K562 (cell line): Measurements from ENCODE around the gene PLEKHH3. TPM values are rescaled to one million over a fixed set of nuclear protein-coding genes. Genes with fewer than 3 reads are reported as not detected.

ENCODE experiments used
- ATAC-seq: fragments of 200-7000 bp; cut with Tn5 transposase; 3 replicates; pipeline ENCODE4 v1.9.1; 2020; ENCODE audit warnings: moderate library complexity
- BruUV-seq: library from RNA; stranded (reverse); fragments of 400-500 nt; replicated peaks from 2 replicates; lab custom pipeline; 2021; lab: Mats Ljungman, UMichigan
- CTCF ChIA-PET: fragments of 300-600 bp; formaldehyde crosslinking; extraction: SDS; loops from one replicate; lab custom pipeline; 2021; ENCODE audit warnings: low intra/inter-chr PET ratio; lab: Yijun Ruan, JAX
- POLR2A ChIA-PET: fragments of 300-600, 350-650 bp; sonication (Branson Sonifier 250); formaldehyde crosslinking; extraction: SDS; loops from one replicate; lab custom pipeline; 2021; ENCODE audit warnings: antibody characterized with exemption, inconsistent platforms; lab: Yijun Ruan, JAX
- DNase-seq, 4 experiments: peaks; one replicate each; pipeline versions ENCODE4 v3.0.0 to v3.0.0-alpha.2; 2011 to 2018; ENCODE audit warnings: low spot score in 3 of 4, mixed read lengths in 3 of 4; ENCODE audit errors: extremely low read depth in 1 of 4
- FAIRE-seq: peaks from 2 replicates; lab custom pipeline; 2011; peaks lifted over from hg19 to GRCh38; lab: Jason Lieb, UNC
- H2AFZ ChIP-seq: 2 replicates; pipeline ENCODE4 v1.6.0; 2011; ENCODE audit warnings: low read depth, low read length, control low read depth, inconsistent platforms
- H3K27ac ChIP-seq: fragments of 200-600 bp; 3 replicates; pipeline ENCODE4 v1.8.0; 2011; ENCODE audit warnings: low read depth, mild to moderate bottlenecking, control low read depth, inconsistent platforms, low read length, moderate library complexity, mixed read lengths; ENCODE audit errors: extremely low read depth
- H3K27me3 ChIP-seq, 2 experiments: fragments of 300-600 bp in 1 of 2; 2 replicates in 1 of 2; 3 replicates in 1 of 2; pipeline versions ENCODE4 v1.6.0 to v1.8.0; 2011; ENCODE audit warnings: inconsistent platforms in 2 of 2, low read length in 2 of 2, mild to moderate bottlenecking in 1 of 2, mixed read lengths in 1 of 2, moderate library complexity in 1 of 2; ENCODE audit not compliant: control insufficient read depth in 2 of 2, insufficient read depth in 2 of 2
- H3K36me3 ChIP-seq: fragments of 300-600 bp; 3 replicates; pipeline ENCODE4 v1.8.0; 2011; ENCODE audit warnings: mild to moderate bottlenecking, low read length, inconsistent platforms; ENCODE audit not compliant: control insufficient read depth, insufficient read depth
- H3K4me1 ChIP-seq, 2 experiments: fragments of 200-600 bp in 1 of 2; replicated peaks in 1 of 2; 2 replicates in 1 of 2; 3 replicates in 1 of 2; pipeline versions ENCODE4 v1.5.1 to v1.8.0; 2011; ENCODE audit warnings: inconsistent platforms in 2 of 2, low read length in 2 of 2, mild to moderate bottlenecking in 1 of 2, mixed read lengths in 1 of 2, moderate library complexity in 1 of 2; ENCODE audit not compliant: control insufficient read depth in 2 of 2, insufficient read depth in 2 of 2
- H3K4me2 ChIP-seq: 2 replicates; pipeline ENCODE4 v1.6.1; 2011; ENCODE audit warnings: low read length, control low read depth, inconsistent platforms, mixed read lengths; ENCODE audit not compliant: insufficient read depth
- H3K4me3 ChIP-seq: fragments of 200-600 bp; sonication (generic), shearing (Covaris generic); 2 replicates; pipeline ENCODE4 v1.5.1; 2016; ENCODE audit warnings: control low read depth, inconsistent platforms
- H3K79me2 ChIP-seq: fragments of 200-600 bp; 3 replicates; pipeline ENCODE4 v1.8.0; 2011; ENCODE audit warnings: low read length, inconsistent platforms; ENCODE audit not compliant: control insufficient read depth, insufficient read depth
- H3K9ac ChIP-seq, 2 experiments: 2 replicates each; pipeline versions ENCODE4 v1.6.0 to v1.6.1; 2011; ENCODE audit warnings: low read depth in 2 of 2, low read length in 2 of 2, control low read depth in 1 of 2, inconsistent platforms in 1 of 2, mild to moderate bottlenecking in 1 of 2, mixed read lengths in 1 of 2; ENCODE audit not compliant: insufficient read depth in 1 of 2
- H3K9me1 ChIP-seq: one replicate; pipeline ENCODE4 v1.6.0; 2011; ENCODE audit warnings: inconsistent platforms, mild to moderate bottlenecking, low read length, moderate library complexity; ENCODE audit not compliant: control insufficient read depth, insufficient read depth
- H3K9me3 ChIP-seq: replicated peaks from 2 replicates; pipeline ENCODE4 v1.5.1; 2011; ENCODE audit warnings: low read depth, low read length, inconsistent platforms; ENCODE audit not compliant: control insufficient read depth, insufficient read depth
- H4K20me1 ChIP-seq: replicated peaks from 2 replicates; pipeline ENCODE4 v1.6.1; 2011; ENCODE audit warnings: low read length, inconsistent platforms, mixed read lengths; ENCODE audit not compliant: control insufficient read depth, insufficient read depth
- MNT ChIP-seq, 2 experiments: fragments of 450-650 bp; conservative IDR thresholded peaks; 2 replicates each; pipeline ENCODE4 v1.6.1; 2017; ENCODE audit warnings: mild to moderate bottlenecking in 2 of 2, moderate library complexity in 2 of 2
- NFIC ChIP-seq: fragments of 450-650 bp; IDR thresholded peaks from 2 replicates; pipeline ENCODE4 v1.6.1; 2017; ENCODE audit warnings: mild to moderate bottlenecking, inconsistent platforms
- RFX1 ChIP-seq: fragments of 450-650 bp; IDR thresholded peaks from 2 replicates; pipeline ENCODE4 v1.6.1; 2016; ENCODE audit warnings: mild to moderate bottlenecking, moderate library complexity
- ZNF316 ChIP-seq: fragments of 450-650 bp; IDR thresholded peaks from 2 replicates; pipeline ENCODE4 v1.6.1; 2016
- WGBS: fragments of 100-300 bp; shearing (Covaris generic); methylation state at CpG from one replicate; pipeline ENCODE4 v1.1.6; 2016; ENCODE audit warnings: low coverage, mixed read lengths; ENCODE audit not compliant: insufficient coverage; ENCODE audit errors: missing lambda C conversion rate; 5-methylcytosine and 5-hydroxymethylcytosine counted together
- in situ Hi-C: fragments of 300-500 bp; cut with MboI; formaldehyde crosslinking; loops from 4 replicates; pipeline ENCODE4 v1.15.0; 2018; ENCODE audit warnings: inconsistent platforms, mixed read lengths
- intact Hi-C: fragments of 100-400 bp; cut with micrococcal nuclease; formaldehyde crosslinking; loops from 2 replicates; pipeline ENCODE4 v1.14.2; 2022
- polyA plus RNA-seq, 8 experiments: library from polyadenylated mRNA; depleted of rRNA in 4 of 8; stranded (reverse) in 5 of 8; unstranded in 3 of 8; fragments of >200 nt; fragmentation: Nextera tagmentation in 2 of 8; fragmentation: Illumina TruSeq in 1 of 8; extraction: Ambion mirVana in 2 of 8; extraction: Trizol in 1 of 8; gene quantifications; 2 replicates each; pipeline versions ENCODE4 v1.2.1 to v1.2.3, GENCODE V29; 2011 to 2014; ENCODE audit warnings: inconsistent platforms in 1 of 8, missing spikeins in 1 of 8
- total RNA-seq, 7 experiments: library from RNA; depleted of rRNA in 6 of 7; stranded (reverse); fragments of >200 nt in 6 of 7; fragmentation: Illumina TruSeq in 2 of 7; extraction: Trizol in 2 of 7; gene quantifications; 2 replicates each; pipeline versions ENCODE4 v1.2.1 to v1.2.3, GENCODE V29; 2011 to 2021; ENCODE audit warnings: low replicate concordance in 1 of 7

The PLEKHH3 gene
- total and polyA plus RNA-seq, 9 of the 15 experiments (the other 6 are each of a cell fraction or from before 2014, with no cell fraction given) = 0.58 to 34.5 (median 5.0) TPM

GRCh38 chr17:42694524-42694923 lies 17.7 kb upstream of the PLEKHH3 start:
- no TSS peak for BruUV-seq
- WGBS = 56% methylated on average over 3 of the region's 3 CpGs
- H3K4me3 ChIP-seq = no peak overlapping the region
- no peak overlapping the region for H3K9ac ChIP-seq
- no peaks in the 10 kb centered on the region for H3K79me2 ChIP-seq
- H2AFZ ChIP-seq = no peak overlapping the region
- FAIRE-seq (no peak), DNase-seq (no peak), ATAC-seq (no peak)
- peaks cover 15 to 33% of the 10 kb centered on the region in 2 experiments for H3K4me1 ChIP-seq
- no peaks in the 10 kb centered on the region for H3K36me3 ChIP-seq
- H3K4me2 ChIP-seq = no peak overlapping the region
- no peaks in the 10 kb centered on the region for H3K9me3 ChIP-seq
- ChIA-PET CTCF (no interaction called here), POLR2A (interaction anchor here (0.7 to 2.2 kb wide), 3 partner anchors 14 to 87 kb away, joined by 3 to 8 read pairs (median 4); no protein-coding TSS in a partner anchor)
- H3K27me3 ChIP-seq = no peaks in the 10 kb centered on the region
- intact Hi-C loops (no loop called here), in situ Hi-C loops (no loop called here)
- no peaks in the 10 kb centered on the region for H4K20me1 ChIP-seq
- no peaks in the 10 kb centered on the region for H3K9me1 ChIP-seq
- TF ChIP-seq NFIC (no peak), RFX1 (peak; percentile 70)
- H3K27ac ChIP-seq = no peak overlapping the region

GRCh38 chr17:42692489-42692888 lies 15.7 kb upstream of the PLEKHH3 start:
- ChIA-PET CTCF (no interaction called here), POLR2A (interaction anchor here (1.0 to 2.2 kb wide), 3 partner anchors 9 to 25 kb away, joined by 4 to 5 read pairs (median 4); no protein-coding TSS in a partner anchor)
- H2AFZ ChIP-seq = no peak overlapping the region
- H3K4me2 ChIP-seq = no peak overlapping the region
- intact Hi-C loops (no loop called here), in situ Hi-C loops (no loop called here)
- no TSS peak for BruUV-seq
- H3K4me3 ChIP-seq = no peak overlapping the region
- WGBS = 81% methylated on average over 11 of the region's 11 CpGs
- FAIRE-seq (no peak), DNase-seq (no peak), ATAC-seq (no peak)
- H3K27me3 ChIP-seq = no peaks in the 10 kb centered on the region
- H3K9ac ChIP-seq = no peak overlapping the region
- H3K4me1 ChIP-seq = peaks cover 0 to 26% of the 10 kb centered on the region in 2 experiments; a peak in 3 of 5 replicates
- H3K36me3 ChIP-seq = no peaks in the 10 kb centered on the region
- TF ChIP-seq ZNF316 (no peak), MNT (conservative IDR thresholded peaks at IDR 0.05) (no peak)
- no peaks in the 10 kb centered on the region for H3K79me2 ChIP-seq
- no peak overlapping the region for H3K27ac ChIP-seq
- no peaks in the 10 kb centered on the region for H3K9me3 ChIP-seq
- H4K20me1 ChIP-seq = no peaks in the 10 kb centered on the region
- H3K9me1 ChIP-seq = no peaks in the 10 kb centered on the region
